HG02588 (cell line): ENCODE measurements around the gene METTL26.
"Not testable (repeated sequence)": the region's sequence is repeated elsewhere in the genome, so short reads cannot be mapped to it uniquely, and the experiment has no call there.

ENCODE experiments used
- ATAC-seq: cut with Tn5 transposase; IDR thresholded peaks from one replicate; pipeline ENCODE4 v1.9.1; 2021; ENCODE audit warnings: mild to moderate bottlenecking, moderate library complexity; ENCODE audit not compliant: unreplicated experiment

The METTL26 gene

DNA sequence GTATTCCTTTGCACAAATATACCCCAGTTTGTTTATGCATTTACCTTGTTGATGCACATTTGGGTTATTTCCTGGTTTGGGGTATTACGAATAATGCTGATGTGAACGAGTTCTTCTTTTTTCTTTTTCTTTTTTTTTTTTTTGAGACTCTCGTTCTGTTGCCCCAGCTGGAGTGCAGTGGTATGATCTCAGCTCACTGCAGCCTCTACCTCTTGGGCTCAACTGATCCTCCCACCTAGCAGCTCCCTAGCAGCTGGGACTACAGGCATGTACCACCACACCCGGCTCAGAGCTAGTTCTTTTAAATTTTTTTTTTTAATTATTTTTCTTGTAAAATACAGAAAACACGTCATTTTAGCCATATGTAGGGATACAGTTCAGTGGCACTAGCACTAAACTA is 32.2 kb downstream of the METTL26 start:
- no peak for ATAC-seq

DNA sequence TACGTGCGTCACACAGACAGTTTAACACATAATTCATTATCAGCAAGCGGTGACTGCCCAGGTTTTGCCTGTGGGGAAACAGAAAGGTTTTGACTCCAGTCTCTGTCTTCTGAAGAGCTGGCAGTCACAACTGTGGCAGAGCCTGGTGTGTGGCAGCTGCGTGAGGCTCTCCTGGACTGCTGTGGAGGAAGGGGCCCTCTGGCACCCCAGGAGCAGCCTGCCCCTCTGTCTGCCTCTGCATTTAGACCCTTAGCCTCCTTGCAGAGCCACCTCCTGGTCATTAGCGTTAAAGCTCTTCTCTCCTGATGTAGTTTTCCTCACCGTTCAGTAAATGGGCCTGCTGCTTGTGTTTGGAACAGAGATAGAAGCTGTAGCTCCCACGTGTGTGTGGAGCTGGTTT is 35.3 kb downstream of the METTL26 start:
- no peak for ATAC-seq

DNA sequence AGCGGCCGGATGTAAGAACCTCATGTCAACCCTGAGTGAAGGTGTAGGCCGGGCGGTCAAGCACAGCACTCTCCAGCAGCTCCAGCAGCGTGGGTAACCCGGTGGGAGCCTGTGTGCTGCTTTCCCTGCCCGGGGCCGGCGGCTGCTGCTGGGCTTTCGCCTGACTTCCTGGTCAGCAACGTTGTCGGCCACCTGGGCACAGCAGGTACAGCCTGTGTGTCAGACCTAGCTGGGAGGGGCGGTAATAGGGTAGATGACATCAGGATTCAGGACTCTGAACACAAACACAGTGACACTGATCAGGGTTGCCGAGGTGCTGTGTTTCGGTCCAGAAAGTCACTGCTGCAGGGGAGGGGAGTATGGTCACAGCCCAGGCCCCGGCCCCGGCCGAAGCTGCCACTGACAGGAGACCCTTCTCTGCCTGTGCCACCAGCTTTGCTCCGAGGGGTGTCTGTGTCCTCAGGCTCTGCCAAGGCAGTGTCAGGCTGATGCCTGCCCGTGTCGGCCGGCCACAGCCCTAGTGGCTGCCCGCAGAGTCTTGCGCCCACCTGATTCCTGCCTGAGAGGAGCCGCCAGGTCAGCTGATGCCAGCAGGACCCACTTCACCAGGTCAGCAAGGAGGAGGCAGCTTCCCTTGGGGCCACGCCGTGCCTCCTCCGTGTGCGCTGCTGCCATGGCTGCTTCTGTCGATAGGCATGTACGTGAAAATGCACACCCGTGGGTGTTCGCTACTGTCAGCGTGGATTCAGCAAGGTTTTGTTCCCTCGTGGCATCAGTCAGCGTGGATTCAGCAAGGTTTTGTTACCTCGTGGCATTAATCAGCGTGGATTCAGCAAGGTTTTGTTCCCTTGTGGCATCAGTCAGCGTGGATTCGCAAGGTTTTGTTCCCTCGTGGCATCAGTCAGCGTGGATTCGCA is 37.0 kb downstream of the METTL26 start:
- no peak for ATAC-seq

DNA sequence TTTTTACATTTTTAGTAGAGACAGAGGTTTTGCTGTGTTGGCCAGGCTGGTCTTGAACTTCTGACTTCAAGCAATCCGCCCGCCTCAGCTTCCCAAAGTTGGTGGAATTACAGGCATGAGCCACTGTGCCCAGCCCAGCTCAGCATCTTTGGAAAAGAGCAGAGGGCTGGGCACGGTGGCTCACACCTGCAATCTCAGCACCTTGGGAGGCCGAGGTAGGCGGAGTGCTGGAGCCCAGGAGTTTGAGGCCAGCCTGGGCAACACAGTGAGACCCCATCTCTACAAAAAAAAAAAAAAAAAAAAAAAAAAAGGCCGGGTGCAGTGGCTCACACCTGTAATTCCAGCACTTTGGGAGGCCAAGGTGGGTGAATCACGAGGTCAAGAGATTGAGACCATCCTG is 38.5 kb downstream of the METTL26 start:
- ATAC-seq: not testable (repeated sequence)

DNA sequence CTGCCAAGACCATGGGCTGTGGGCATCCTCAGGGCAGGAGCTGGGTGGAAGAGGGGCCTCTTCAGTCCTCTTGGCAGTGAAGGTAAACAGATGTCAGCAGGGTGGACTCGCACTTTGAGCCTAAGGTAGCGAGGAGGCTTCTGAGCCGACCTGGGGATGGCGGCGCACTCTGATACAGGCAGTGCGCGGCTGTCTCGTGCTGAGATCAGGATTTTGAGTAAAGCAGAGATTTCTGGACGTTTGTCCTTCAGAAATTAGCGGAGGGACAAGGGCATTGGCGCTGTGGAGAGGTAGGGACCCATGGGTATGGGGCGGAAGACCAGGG is 39.4 kb downstream of the METTL26 start:
- no peak for ATAC-seq

DNA sequence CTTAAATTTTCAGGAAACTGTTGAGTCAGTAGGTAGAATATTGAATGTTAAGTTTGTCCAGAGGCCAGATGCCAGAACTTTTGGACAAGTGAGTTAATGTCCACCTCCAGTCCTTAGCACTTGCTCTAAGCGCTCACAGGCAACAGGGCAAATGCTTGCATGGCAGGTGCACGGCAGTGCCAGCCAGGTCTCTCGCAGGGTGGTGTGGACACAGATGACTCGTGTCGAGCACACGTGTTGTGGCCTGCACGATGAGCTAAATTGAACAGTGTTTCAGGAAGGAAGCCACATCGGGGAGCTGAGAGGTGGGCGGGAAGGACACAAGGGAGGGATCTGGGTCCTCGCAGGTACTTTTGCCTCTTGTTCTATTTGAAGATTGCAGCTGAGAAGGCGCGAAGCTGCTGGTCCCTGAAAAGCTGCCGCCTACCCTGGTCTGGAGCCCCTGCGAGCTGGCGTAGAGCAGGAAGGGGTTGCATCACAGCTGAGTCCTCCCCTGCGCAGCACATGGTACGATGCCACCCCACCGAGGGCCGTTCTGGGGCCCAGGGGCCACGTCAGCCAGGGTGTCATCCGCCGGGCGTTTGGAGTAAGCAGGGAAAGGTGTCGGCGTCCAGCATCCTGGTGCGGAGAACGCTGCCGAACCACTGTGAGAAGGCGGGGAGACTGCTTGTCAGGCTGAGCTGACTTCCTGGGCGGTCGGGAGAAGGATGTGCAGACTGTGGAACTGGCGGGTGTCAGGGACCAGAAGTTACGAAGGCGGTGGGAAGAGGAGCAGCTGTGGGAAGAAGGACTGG is 40.0 kb downstream of the METTL26 start:
- no peak for ATAC-seq

DNA sequence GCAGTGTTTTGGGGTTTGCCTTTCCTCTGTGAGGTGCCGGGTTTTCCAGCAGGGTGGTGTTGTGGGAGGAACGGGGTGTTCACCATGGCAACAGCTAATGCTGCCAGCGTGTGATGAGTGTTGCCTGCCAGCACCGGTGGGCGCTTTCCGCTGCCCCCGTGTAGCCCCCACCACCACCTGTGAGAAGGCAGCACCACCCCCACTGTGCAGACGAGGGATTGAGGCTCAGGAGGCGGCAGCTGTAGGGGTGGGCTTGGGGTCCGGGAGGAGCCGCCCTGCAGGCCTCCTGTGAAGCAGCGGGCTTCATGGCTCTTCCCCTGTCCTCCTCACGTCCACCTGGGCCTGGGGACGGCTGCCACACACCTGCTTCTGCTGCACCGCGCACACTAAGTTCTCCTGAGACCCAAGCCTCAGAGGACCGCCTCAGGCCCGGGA is 41.0 kb downstream of the METTL26 start:
- ATAC-seq: no peak

DNA sequence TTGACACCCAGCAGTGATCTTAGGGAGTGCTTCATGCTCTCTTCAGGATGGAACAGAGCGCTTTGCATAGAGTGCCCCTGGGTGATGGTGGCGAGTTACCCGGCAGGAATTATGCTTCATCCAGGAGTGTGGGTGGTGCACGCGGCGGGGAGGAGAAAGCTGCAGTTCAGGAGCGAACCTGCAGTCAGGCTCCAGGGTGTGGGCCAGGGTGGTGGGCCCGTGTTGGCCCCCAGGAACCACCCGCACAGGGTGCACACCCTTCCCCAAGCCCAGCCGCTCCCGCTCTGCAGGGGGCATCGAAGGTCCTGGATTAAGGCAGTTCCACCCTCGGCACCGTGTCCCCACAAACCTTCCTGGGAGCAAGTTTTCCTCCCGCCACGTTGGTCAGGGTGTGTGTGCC is 42.3 kb downstream of the METTL26 start:
- no peak for ATAC-seq

DNA sequence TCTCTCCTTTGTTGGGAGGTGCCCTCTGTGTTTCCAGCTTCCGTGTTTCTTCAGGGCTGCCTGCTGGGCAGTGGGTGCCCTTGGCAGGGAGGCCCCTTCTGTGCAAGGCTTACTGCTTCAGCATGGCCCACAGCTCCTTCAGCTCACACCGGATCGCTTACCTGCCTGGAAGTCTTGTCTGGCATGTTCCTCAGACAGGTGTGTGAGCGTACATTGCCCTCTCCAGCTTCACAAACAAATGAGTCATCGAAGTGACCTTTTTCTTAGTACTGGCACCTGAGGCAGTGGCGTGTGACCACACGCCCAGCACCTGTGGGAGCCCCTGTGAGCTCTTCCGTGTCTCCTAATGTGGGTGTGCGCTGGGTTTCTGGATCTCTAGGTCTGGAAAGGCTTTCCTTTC is 42.7 kb downstream of the METTL26 start:
- ATAC-seq: no peak

DNA sequence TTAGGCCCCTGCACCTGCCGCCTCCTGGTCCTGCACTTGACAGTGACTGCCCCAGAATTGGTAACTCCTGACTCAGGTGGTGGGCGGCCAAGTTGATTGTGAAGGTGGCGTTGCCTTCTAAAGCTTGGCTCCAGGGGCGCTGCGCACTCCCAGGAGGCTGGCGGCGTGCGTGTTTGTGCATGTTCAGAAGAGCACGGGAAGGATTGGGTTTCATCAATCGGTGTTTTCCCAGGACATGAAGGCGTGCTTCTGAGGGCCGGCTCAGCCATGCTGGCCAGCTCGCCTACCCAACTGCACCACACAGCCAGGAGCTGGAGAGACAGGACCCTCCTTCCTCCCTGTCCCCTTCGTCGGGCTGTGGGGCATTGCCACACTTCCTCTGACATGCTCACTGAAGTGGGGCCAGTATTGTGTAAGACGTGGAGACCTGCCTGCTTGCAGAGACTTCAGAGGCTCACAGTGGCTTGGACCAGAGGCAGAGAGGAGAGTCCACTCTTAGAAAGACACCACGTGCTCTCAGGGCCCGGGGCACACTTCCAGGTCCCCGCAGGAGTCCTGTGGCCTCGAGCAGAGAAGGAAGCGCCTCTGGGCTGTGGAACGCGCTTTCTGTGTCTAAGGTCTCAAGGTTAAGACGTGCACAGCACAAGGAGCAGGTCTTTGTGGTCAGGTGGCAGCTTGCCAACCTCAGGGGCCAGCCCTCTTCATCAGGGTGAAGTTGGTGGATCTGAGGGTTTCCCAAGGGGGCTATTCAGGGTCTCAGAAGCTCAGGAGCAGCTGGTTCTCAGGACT is 43.4 kb downstream of the METTL26 start:
- ATAC-seq: no peak

DNA sequence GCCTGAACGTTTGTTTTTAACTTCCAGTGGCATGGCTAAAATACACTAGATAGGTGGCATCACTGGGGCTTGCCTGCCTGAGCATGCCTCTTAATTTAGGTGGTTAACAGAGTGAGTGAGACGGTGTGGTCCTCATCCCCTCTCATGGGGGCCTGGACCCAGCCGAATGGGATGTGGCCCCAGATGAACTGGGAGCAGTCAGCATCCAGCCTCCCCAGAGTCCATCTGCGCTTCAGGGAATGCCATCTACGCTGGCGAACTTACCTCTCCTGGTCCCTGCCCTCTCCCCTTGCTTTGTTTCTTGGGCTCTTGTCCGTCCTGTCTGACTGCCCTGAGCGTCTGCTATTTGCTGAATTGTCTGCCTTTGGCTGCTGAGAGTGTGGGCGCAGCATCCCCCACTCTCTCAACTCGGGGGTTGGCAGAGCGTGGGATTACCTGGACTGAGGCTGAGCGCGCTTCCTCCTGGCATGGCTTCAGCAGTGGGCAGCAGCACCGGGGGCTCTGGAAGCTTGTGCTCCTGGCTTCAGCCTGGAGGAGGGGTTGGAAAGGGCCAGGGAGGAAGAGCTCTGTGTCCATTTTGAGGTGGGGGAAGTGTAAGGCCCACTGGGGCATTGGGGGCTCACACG is 44.1 kb downstream of the METTL26 start:
- no peak for ATAC-seq

DNA sequence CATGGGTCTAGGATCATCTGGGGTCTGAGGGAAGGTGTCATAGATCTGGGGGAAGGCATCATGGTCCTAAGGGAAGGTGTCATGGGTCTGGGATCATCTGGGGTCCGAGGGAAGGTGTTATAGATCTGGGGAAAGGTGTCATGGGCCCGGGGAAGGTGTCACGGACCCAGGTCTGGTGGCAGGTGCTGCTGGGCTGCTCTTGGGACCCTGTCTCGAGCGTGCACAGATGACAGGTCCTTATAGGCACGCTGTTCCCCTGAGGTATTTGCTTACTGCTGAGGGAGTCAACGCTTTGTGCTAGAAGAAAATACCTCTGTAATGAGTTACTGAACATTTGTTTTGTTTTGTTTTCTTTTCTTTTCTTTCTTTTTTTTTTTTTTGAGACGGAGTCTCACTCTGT is 44.9 kb downstream of the METTL26 start:
- no peak for ATAC-seq

DNA sequence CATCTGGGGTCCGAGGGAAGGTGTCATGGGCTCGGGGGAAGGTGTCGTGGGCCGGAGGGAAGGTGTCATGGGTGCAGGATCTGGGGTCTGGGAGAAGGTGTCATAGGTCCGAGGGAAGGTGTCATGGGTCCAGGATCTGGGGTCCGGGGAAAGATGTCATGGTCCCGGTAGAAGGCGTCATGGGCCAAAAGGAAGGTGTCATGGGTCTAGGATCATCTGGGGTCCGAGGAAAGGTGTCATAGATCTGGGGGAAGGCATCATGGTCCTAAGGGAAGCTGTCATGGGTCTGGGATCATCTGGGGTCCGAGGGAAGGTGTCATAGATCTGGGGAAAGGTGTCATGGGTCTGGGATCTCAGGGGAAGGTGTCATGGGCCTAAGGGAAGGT is 45.3 kb downstream of the METTL26 start:
- no peak for ATAC-seq

DNA sequence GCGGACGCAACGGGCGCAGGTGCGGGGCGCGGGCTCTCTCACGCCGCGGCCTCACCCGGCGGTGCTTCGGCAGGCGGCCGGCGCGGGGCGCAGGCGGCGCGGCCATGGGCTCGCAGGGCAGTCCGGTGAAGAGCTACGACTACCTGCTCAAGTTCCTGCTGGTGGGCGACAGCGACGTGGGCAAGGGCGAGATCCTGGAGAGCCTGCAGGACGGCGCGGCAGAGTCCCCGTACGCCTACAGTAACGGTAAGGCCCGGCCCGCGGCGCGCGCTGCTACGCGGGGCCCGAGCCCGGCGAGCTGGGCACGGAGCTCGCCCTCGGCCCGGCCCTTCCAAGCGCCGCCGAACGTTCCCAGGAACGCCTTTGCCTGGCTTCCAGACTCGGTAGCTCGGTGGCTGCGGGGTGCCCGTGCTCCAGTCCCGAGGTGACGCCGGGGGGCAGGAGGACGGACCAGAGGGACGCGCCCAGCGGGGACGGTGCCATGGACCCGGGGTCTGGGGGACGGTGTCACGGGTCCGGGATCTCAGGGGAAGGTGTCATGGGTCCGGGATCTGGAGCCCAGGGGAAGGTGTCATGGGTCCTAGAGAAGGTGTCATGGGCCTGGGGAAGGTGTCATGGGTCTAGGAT is 45.8 kb downstream of the METTL26 start:
- ATAC-seq: peak; percentile 0

DNA sequence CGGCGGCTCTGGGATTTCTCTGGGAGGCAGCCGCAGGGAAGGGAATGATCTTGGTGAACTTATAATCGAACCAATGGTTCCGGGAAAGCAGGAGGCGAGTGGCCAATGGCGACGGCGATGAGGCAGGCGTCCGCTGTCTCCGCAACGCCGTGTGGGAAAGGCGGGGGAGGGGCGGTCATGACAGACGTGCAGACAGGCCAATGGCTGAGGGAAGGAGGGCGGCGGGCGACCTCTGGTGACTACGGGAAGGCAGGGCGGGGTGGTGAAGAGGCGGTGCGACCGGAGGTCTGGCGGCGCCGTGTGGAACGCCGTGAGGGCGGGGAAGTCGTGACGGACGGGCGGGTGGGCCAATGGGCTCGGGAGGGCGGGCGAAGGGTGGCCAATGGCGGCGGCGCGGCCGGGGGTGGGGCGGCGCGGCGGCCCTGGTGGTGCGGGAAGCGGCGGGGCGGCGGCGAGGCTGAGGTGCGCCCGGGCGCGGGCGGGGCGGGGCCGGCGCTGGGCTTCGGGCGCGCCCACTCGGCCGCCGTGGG is 46.4 kb downstream of the METTL26 start, which contains the start of gene RAB40C:
Gene RAB40C (plus strand): TSS at position 409 of the 530 bp plus-strand sequence. CDS start 226 bp downstream, outside the sequence.
- ATAC-seq: peak; percentile 69

DNA sequence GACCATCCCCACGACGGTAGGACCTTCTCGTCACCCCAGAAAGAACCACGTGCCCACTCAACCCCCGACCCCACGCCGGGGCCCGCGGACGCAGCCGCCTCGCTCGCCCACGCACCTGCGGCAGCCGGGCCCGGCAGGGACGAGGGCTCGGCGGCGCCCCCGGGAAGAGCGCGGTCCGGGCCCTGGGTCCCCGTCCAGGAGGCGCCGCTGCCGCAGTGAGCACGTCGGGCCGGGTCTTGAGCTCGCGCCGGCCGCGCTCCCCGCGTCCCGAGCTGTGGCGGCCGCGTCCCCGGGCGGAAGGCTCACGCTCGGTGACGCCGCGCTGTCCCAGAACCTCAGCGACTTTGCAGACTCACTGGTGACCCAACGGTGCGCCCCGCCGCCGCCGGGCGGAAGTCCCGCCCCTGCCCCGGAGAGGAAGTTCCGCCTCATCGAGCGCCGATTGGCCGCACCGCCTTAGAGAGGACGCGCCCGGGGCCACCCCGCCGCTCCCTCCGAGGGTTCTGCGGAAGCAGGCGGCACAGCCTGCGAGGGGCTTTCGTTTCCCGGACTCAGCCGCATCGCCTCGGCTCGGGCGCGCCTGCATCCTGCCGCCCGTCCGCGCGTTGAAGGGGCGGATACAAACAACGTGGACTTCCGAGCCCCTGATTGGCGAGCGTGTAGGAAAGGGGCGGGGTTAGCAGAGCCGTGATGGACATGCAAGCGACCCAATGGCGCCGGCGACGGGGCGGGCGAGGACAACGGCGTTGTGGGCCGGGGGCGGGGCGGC is 47.0 kb downstream of the METTL26 start:
- peak; percentile 66 for ATAC-seq

DNA sequence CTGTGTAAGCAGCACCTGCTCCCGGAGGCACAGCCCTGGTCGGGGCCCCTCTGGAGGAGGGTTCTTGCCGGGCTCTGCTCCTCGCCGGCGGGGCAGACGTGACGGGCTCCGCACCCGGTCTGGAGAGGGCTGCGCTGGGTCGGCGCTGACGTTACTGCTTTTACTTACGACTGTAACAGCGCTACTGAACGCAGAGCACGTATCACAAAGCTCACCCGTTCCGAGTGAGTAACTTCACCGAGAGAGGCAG is 47.5 kb downstream of the METTL26 start:
- ATAC-seq: peak; percentile 0

DNA sequence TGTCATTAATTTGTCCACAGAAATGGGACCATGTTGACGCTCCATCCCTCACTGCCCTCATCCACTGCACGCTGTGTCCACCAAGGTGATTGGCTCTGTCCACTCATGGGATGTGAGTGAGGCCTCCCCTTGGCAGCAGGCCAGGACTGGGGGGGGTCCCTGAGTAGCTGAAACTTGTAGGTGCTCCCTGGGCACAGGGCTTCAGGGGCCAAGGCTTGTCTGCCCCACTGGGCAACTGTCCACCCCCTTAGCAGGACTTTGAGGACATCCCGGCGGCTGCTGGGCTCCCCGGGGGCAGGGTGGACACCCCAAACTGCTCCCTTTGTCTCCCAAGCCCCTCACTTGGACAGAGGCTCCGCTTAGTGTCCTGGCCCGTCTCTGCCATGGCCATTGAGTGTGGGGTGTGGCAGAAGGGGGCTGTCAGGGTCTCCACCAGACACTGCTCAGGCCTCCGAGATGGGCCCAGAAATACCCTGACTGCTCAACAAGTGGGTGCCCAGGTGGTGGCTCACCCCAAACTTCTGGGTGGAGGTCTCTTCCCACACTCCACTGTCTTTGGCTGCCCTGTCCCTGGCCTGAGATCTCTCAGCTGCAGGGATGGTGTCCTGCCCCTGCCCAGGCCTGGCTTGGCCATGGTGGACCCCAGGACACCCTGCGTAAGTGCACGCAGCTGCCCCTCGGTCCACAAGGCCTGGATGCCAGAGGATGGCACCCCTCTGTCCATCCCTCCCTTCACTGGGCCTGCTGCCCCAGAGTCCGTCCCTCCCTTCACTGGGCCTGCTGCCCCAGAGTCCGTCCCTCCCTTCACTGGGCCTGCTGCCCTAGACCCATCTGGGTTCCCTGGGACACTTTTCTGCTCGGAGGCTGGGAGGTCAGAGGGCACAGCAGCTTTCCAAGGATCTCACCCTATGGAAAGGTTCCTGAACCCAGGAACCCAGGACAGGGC is 49.2 kb downstream of the METTL26 start:
- ATAC-seq: no peak
